HuH-7 (cell line): Measurements from ENCODE around the gene GPX4.

Experiments
- DNase-seq: peaks from one replicate; pipeline ENCODE4 v3.0.0; 2011; ENCODE audit warnings: low spot score

The GPX4 gene

DNA sequence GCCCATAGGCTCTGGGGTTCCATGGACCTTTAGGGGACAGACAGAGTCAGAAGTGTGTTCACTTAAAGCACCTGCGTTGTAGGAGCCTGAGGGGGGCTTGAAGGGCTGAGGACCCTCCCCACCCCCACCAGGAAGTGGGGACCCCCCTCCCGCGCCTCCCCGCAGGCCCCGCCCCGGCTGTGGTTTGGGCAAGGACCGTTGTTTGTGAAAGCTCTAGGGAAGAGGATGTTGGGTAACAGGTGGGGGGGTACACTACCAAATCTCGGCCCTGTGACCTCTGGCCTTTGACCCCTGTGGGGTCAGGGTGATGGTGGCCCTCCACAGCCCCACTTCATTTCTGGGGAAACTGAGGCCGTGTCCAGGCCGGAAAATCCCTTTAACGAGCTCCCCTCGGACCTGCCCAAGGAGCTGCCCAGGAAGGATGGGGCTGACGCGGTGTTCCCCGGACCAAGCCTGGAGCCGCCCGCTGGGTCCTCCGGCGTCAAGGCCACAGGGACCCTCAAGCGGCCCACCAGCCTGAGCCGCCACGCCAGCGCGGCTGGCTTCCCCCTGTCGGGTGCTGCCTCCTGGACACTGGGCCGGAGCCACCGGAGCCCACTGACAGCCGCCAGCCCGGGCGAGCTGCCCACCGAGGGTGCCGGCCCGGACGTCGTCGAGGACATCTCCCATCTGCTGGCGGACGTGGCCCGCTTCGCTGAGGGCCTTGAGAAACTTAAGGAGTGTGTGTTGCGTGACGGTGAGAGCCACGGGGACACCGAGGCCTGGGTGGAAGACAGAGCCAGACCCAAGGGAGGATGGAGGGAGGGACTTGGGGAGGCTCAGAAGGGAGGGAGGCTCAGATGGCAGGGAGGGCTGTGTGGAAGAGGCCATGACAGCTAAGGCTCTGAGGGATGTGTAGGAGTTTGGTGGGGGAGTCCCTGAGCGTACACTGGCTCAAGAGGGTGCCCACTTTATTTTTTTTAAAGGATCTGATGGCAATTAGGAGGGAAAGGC, 35.5 kb upstream of the GPX4 start:
- DNase-seq, result no peak

DNA sequence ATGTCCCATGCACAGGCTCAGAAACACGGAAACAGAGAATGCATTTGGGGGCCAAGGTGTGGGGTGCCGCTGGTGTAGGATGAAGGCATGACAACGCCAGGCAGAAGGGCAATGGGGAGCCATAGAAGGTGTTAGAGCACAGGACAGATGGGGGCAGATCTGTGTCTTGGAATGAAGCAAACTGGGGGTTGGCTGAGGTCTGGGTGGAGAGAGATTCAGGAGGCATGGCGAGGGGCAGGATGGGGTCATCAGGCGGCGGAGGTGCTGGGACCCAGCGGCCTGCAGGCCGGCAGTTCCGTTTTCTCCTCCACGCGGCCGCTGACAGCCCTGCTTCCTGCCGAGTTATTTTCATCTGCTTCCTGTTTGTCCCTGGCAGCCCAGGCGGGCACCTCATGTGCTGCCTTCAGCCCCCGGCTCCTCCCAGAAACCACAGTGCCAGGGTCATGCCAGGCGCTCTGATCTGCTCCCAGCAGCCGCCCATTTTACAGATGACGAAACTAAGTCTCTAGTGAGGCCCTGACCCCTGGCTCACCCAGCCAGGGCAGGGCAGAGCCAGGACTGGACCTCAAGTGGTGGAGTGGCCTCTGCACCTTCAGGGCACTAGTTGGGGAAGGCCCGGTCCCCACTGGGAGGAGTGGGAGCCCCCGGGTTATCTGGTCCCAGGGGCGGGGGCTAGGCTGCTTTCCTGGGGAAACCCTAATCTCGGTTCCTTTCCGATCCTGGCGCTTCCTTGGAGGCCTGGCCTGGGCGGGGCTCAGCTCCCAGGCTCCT, 34.6 kb upstream of the GPX4 start:
- DNase-seq, result no peak

DNA sequence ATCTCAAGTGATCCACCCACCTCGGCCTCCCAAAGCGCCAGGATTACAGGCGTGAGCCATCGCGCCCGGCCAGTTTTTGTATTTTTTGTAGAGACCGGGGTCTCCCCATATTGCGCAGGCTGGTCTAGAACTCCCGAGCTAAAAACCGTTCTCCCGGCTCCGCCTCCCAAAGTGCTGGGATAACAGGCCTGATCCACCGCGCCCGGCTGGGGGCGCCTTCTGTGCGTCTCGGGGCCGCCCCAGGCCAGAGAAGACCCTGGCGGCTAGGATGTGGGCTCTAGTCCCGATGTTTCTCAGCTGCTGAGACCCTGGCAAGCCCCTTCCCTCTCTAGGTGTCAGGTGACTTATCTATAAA, 33.2 kb upstream of the GPX4 start:
- no peak for DNase-seq

DNA sequence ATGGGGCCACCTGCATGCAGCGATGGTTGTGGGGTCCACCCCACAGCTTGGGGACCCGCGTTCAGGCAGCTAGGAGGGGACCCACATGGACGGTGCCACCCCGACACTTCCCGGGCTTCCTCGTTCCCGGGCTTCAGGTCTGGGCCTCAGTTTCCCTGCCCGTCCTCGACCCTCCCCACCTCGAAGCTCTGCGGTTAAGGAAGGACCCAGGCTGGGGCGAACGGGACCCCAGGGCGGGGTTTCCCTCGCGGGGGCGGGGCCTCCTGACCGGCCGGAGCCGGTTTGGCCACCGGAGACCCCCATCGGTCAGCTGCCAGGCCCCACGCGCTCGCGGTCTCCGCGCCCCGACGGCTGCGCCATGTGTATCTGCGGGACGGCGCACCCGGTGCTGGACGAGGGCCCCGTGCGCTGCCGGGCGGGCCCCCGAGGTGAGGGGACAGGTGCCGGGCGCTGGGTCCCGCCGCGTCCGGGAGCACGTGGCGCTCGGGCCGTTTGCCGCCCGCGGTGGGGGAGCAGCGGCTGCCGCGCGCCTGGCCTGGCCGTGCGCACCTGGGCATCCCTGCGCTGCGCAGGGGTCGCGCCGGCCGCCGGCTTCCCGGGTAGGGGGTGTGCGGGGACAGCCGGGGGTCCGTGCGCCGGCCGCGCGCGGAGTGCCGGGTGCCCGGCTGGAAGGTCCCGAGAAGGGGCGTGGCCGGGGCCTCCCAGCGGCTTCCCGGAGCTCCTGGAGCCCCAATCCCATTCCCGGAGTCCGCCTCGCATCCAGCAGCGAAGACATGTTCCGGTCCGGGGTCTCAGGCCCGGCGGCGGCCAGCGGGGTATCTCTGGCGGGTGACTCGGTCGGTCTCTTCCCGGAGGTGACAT, 32.6 kb upstream of the GPX4 start:
- DNase-seq, result no peak

DNA sequence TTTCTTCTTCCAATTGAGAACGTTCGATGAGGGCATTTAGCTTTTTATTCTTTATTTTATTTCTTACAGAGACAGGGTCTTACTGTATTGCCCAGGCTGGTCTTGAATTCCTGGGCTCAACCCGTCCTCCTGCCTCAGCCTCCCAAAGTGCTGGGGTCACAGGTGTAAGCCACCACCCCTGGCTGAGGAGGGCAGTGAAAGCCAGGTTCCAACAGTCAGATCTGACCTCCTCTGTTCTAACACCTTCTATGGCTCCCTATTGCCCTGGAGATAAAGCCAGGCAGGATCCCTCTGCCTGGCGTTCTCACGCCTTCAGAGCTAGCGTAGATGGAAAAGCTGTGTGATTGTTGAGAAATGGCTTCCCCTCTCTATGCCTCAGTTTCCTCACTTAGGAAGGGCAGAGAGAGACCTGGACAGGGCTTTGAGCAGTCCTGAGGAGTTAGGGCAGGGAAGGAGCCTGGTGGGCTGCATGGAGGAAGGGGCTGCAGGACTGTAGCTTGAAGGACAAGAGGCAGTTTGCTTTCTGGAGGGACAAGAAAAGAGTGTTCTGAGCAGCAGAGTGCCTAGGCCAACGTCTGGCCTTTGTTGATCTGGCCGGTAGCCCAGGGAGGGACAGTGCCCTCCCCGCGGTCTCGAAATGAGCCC, 31.3 kb upstream of the GPX4 start:
- no peak for DNase-seq

DNA sequence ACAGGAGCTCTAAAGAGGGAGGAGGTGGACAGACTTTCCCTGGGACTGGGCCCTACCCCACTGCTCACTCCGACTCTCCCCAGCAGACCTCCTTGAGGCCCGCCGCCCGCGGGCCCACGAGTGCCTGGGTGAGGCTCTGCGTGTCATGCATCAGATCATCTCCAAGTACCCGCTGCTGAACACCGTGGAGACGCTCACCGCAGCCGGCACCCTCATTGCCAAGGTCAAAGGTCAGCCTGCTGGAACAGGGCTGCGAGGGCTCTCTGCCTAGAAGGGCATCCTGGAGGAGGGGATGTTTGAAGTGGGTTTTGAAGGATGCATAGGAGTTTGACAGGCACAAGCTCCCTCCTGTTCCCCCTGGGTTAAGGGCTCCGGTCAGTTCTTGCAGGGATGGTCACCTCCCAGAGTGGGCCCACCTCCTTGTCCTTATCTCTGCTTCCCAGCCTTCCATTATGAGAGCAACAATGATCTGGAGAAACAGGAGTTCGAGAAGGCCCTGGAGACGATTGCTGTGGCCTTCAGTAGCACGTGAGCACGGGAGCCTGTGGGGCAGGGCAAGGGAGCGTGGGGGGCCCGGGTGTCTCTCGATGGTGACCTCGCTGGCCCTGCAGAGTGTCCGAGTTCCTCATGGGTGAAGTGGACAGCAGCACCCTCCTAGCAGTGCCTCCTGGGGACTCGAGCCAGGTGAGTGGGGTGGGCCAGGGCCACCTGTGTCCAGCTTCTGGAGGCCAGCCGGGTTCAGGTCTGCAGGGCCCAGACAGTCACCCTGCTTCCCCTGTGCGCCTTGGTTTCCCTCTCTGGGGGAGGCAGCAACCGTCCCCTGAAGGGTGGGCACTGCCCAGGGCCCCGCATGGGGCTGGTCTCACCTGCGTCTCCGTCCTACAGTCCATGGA, 30.5 kb upstream of the GPX4 start:
- no peak for DNase-seq

DNA sequence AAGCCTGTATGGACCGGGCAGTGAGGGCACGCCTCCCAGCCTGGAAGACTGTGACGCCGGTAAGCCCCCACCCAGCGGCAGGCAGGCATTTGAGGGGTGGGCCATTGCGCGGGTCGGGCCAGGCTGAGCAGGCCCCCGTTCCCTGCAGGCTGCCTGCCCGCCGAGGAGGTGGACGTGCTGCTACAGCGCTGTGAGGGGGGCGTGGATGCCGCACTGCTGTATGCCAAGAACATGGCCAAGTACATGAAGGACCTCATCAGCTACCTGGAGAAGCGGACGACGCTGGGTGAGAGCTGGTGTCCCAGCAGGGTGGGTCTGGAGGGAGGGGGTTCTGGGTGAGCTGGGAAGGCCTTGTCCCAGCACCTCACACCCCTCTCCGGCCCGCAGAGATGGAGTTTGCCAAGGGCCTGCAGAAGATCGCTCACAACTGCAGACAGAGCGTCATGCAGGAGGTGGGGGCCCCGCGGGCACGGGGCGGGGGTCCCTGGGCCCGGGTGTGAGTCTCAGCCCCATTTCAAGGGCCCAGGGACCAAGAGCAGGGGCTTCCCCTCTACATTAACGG, 29.8 kb upstream of the GPX4 start:
- no peak for DNase-seq

DNA sequence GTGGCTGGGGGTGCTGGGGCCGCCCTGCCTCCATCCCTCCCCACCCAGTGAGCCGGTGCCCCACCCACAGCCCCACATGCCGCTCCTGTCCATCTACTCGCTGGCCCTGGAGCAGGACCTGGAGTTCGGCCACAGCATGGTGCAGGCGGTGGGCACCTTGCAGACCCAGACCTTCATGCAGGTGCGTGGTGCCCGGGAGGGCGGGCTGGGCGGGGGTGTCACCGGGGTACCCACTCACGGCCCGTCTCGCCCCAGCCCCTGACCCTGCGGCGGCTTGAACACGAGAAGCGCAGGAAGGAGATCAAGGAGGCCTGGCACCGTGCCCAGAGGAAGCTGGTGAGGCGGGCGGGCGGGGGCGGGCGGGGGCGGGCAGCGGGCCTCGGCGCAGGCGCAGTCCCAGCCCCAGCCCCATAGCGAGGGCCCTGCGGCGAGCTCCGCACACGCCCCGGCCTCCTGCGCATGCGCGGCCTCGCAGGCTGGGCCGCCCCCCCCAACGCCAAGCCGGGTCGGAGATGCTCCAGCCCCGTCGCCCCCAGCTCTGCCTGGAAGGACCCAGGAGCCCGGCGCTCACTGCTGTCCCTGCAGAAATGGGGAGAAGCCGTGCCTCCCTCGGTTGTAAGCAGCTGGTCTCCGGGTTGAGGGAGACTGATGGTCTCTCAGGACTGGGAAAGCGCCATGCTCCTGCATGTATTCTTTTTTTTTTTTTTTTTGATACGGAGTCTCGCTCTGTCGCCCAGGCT, 29.1 kb upstream of the GPX4 start:
- peak; percentile 69 for DNase-seq

DNA sequence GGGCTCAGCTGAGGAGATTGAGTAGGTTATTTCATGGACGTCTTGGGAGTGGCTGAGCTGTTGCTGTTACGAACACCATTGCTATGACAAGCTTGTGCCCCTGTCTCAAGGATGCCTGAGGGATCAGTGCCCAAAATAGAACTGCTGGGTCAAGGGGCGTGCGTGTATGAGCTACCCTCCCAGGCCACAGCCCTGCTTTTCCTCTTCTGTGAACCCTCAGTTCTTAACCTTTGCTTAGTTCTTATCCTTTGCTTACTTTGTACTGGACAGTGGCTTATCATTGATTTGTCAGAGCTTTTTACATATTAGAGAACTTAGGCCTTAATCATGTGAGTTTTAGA, 27.8 kb upstream of the GPX4 start:
- DNase-seq, result no peak

DNA sequence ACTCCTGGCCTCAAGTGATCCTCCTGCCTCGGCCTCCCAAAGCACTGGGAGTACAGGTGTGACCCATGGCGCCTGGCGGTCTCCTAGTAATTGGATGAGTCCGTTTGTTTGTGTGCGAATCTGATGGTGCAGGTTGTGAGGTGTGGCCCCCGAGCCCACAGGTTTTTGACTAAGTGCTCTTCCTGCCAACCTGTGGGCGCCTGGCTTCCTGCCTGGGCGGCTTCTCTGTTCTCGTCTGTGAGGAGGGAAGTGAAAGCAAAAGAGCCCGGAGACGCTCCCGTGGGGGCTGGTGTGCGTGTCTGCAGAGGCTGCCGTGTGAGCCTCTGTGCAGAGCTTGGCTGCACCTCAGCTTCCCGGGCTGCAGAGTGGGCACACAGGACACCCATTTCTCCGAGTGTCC, 26.8 kb upstream of the GPX4 start:
- DNase-seq, result no peak

DNA sequence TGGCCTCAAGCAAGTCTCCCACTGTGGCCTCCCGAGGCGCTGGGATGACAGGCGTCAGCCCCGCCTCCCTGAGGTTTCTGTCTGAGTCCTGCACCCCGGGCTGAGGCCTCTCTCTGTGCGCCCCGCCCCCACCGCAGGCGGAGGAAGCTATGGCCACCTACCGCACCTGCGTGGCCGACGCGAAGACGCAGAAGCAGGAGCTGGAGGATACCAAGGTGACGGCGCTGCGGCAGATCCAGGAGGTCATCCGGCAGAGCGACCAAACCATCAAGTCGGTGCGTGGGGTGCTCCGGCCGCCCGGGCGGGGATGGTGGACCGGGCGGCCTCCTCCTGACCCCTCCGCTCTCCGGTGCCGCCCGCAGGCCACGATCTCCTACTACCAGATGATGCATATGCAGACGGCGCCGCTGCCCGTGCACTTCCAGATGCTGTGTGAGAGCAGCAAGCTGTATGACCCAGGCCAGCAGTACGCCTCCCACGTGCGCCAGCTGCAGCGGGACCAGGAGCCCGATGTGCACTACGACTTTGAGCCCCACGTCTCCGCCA, 24.2 kb upstream of the GPX4 start:
- no peak for DNase-seq

DNA sequence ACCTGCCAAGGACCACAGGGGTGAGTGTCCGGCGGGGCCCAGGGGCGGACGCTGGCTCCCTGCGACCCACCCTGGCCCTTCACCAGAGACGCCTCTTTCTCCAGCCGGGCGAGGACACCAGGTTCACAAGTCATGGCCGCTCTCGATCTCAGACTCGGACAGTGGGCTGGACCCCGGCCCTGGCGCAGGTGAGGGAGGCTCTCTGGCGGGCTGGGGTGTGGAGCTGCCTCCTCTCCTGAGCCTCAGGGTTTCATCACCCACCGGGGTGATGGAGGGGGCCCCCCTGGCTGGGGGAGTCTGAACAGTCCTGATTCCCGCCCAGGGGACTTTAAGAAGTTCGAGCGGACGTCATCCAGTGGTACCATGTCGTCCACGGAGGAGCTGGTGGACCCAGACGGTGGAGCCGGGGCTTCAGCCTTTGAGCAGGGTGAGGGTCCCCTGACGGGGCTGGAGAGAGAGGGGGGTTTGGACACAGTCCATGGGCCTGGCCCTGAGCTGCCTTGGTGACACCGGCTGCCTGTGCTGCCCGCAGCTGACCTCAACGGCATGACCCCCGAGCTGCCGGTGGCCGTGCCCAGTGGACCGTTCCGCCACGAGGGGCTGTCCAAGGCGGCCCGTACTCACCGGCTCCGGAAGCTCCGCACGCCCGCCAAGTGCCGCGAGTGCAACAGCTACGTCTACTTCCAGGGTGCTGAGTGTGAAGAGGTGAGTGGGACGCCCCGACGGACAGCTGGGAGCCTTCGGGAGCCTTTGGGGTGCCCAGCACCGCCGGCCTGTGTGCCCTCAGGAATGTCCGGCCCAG, 23.2 kb upstream of the GPX4 start:
- DNase-seq, result no peak

DNA sequence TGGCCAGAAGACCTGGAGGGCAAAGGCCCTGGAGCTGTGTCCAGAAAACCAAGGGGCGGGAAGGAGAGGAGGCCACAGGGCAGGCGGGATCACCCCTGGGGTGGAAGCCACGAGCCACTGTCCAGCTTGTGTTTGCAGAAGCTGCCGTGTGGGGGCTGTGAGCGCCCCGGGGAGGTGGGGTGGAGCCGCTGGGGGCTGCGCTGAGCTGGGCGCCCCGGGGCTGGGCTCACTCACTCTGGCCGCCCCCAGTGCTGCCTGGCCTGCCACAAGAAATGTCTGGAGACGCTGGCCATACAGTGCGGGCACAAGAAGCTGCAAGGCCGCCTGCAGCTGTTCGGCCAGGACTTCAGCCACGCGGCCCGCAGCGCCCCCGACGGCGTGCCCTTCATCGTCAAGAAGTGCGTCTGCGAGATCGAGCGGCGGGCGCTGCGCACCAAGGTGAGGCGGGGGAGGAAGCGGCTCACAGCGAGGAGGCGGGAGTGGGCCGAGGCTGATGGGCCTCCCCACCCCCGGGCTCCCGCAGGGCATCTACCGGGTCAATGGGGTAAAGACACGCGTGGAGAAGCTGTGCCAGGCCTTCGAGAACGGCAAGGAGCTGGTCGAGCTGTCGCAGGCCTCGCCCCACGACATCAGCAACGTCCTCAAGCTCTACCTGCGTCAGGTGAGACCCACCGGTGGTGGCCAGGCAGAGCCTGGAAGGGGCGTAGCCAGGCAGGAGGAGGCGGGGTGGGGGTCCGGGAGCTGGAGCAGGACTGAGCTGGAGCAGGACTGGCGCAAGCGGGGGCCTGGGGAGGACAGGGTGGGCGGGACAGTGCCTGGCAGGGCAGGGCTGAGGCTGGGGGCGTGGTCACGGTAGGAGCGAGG, 22.3 kb upstream of the GPX4 start:
- no peak for DNase-seq

DNA sequence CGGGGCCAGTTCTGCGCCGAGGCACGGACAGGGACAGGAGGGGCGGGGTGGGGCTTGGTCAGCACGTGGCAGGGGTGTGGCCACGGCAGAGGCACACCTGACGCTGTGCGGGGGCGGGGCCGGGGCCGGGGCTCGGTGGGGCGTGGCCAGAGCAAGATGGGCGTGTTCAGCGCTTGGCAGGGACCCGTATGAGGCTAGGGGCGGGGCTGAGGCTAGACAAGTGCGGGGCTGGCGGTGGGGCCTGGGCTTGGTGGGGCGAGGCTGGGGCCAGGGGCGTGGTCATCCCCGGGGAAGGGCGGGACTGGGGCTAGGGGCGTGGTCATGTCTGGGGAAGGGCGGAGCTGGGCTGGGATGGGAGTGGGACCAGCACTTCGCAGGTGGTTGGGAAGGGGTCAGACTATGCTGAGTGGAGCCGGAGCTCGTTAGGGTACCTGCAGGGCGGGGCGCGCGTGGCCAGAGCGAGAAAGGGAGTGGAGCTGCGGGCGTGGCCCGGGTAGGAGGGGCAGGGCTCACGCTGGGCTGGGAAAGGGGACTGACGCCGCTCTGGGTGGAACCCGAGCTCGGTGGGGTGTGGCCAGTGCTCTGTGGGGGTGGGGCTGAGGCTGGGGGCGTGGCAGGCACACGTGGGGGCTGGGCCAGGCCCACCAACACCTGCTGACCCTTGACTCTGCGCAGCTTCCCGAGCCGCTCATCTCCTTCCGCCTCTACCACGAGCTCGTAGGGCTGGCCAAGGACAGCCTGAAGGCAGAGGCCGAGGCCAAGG, 21.4 kb upstream of the GPX4 start:
- peak; percentile 84 for DNase-seq

DNA sequence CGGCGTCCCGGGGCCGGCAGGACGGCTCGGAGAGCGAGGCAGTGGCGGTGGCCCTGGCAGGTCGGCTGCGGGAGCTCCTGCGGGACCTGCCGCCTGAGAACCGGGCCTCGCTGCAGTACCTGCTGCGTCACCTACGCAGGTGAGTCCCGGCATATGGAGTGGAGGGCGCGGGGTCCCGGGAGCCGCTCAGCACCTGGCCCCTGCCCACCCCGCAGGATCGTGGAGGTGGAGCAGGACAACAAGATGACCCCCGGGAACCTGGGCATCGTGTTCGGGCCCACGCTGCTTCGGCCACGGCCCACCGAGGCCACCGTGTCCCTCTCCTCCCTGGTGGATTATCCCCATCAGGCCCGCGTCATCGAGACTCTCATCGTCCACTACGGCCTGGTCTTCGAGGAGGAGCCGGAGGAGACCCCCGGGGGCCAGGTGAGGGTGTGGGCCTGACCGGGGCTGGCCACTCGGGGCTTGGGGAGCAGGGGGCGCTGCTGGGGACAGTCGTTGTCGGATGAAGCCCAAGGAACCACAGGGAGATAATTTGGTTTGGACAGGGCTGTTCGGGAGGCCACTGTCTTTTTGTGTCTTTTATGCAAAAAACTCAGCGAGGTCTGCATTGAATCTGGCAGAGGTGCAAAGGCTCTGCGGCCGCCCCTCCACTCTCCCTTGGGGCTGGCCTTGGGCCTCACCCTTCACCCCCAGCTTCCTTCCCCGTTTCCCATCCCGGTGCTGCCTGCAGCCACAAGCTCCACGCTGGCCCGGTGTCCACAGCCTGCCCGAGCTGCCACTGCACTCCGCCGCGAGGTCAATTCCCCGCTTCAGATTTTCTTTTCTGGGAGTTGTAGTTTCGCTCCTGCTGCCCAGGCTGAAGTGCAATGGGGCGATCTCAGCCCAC, 20.6 kb upstream of the GPX4 start:
- no peak for DNase-seq
